HepG2 (cell line): ENCODE results near the gene MFNG. TPM values are rescaled to one million over a fixed set of nuclear protein-coding genes. Genes with fewer than 3 reads are reported as not detected.

Source experiments
- ATAC-seq: fragments of 200-7000 bp; cut with Tn5 transposase; 3 replicates; pipeline ENCODE4 v1.9.1; 2020; ENCODE audit warnings: mild to moderate bottlenecking, moderate library complexity
- BruUV-seq: library from RNA; stranded (reverse); fragments of 400-500 nt; replicated peaks from 2 replicates; lab custom pipeline; 2021; lab: Mats Ljungman, UMichigan
- CTCF ChIA-PET: fragments of 300-600 bp; formaldehyde crosslinking; extraction: SDS; loops from one replicate; lab custom pipeline; 2021; ENCODE audit warnings: low total read pairs, inconsistent platforms, low intra/inter-chr PET ratio; lab: Yijun Ruan, JAX
- POLR2A ChIA-PET: fragments of 350-600 bp; sonication (Branson Sonifier 250); formaldehyde crosslinking; loops from one replicate; lab custom pipeline; 2020; ENCODE audit warnings: antibody characterized with exemption, inconsistent platforms; lab: Yijun Ruan, JAX
- DNase-seq: peaks from one replicate; pipeline ENCODE4 v3.0.0-alpha.2; 2015; ENCODE audit warnings: low spot score
- FAIRE-seq: peaks from 3 replicates; lab custom pipeline; 2011; peaks lifted over from hg19 to GRCh38; lab: Jason Lieb, UNC
- H2AFZ ChIP-seq: one replicate; pipeline ENCODE4 v1.6.1; 2011; ENCODE audit warnings: low read length, inconsistent platforms
- H3K27ac ChIP-seq: fragments of 300-600 bp; 3 replicates; pipeline ENCODE4 v1.8.0; 2011; ENCODE audit warnings: mixed run types, mild to moderate bottlenecking, mixed read lengths, low read length, inconsistent platforms; ENCODE audit not compliant: insufficient read depth; ENCODE audit errors: extremely low read length
- H3K27me3 ChIP-seq, 2 experiments: fragments of 200-600 bp in 1 of 2; 2 replicates in 1 of 2; 3 replicates in 1 of 2; pipeline versions ENCODE4 v1.6.0 to v1.8.0; 2011; ENCODE audit warnings: low read length in 2 of 2, mild to moderate bottlenecking in 2 of 2, moderate library complexity in 2 of 2, inconsistent platforms in 1 of 2; ENCODE audit not compliant: insufficient read depth in 2 of 2, control insufficient read depth in 1 of 2
- H3K36me3 ChIP-seq, 2 experiments: fragments of 200-600 bp in 1 of 2; replicated peaks in 1 of 2; 2 replicates in 1 of 2; 3 replicates in 1 of 2; pipeline versions ENCODE4 v1.5.1 to v1.8.0; 2011; ENCODE audit warnings: low read length in 2 of 2, inconsistent platforms in 1 of 2; ENCODE audit not compliant: insufficient read depth in 2 of 2, control insufficient read depth in 1 of 2
- H3K4me1 ChIP-seq: 2 replicates; pipeline ENCODE4 v1.5.1; 2012; ENCODE audit warnings: low read length, inconsistent platforms; ENCODE audit not compliant: insufficient read depth
- H3K4me2 ChIP-seq: 2 replicates; pipeline ENCODE4 v1.6.0; 2011; ENCODE audit warnings: low read depth, low read length, inconsistent platforms
- H3K4me3 ChIP-seq, 3 experiments: fragments of 200-600 bp in 1 of 3; sonication (generic), shearing (Covaris generic) in 1 of 3; replicated peaks in 1 of 3; 2 replicates each; pipeline ENCODE4 v1.5.1; 2011 to 2016; ENCODE audit warnings: low read length in 3 of 3, inconsistent platforms in 2 of 3, low read depth in 2 of 3, mild to moderate bottlenecking in 2 of 3, control low read depth in 1 of 3, mixed read lengths in 1 of 3; ENCODE audit not compliant: insufficient read depth in 1 of 3
- H3K79me2 ChIP-seq: one replicate; pipeline ENCODE4 v1.6.1; 2011; ENCODE audit warnings: low read length, inconsistent platforms; ENCODE audit not compliant: insufficient read depth
- H3K9ac ChIP-seq: 2 replicates; pipeline ENCODE4 v1.6.0; 2011; ENCODE audit warnings: mild to moderate bottlenecking, low read depth, low read length, inconsistent platforms; ENCODE audit not compliant: insufficient read depth
- H3K9me3 ChIP-seq: 2 replicates; pipeline ENCODE4 v1.5.1; 2012; ENCODE audit warnings: mild to moderate bottlenecking, low read length
- H4K20me1 ChIP-seq: 2 replicates; pipeline ENCODE4 v1.6.0; 2011; ENCODE audit warnings: inconsistent platforms, mild to moderate bottlenecking, low read length, moderate library complexity; ENCODE audit not compliant: insufficient read depth
- DPF2 ChIP-seq: sonication (generic); formaldehyde crosslinking; IDR thresholded peaks from 2 replicates; pipeline ENCODE4 v1.4.0; 2020; ENCODE audit warnings: mild to moderate bottlenecking, low read depth, missing genetic modification reagents, borderline replicate concordance
- GMEB1 ChIP-seq: sonication (generic); formaldehyde crosslinking; IDR thresholded peaks from 2 replicates; pipeline ENCODE4 v1.5.1; 2020; ENCODE audit warnings: missing genetic modification reagents, mild to moderate bottlenecking, borderline replicate concordance
- GZF1 ChIP-seq: sonication (generic); formaldehyde crosslinking; IDR thresholded peaks from 2 replicates; pipeline ENCODE4 v1.5.1; 2020; ENCODE audit warnings: mild to moderate bottlenecking, missing genetic modification reagents
- MED13 ChIP-seq: sonication (generic); formaldehyde crosslinking; IDR thresholded peaks from 2 replicates; pipeline ENCODE4 v1.5.0; 2020; ENCODE audit warnings: missing genetic modification reagents
- MIXL1 ChIP-seq: IDR thresholded peaks from 2 replicates; pipeline ENCODE4 v1.6.1; 2016
- TARDBP ChIP-seq: sonication (generic); formaldehyde crosslinking; IDR thresholded peaks from 2 replicates; pipeline ENCODE4 v1.8.0; 2022; ENCODE audit warnings: mild to moderate bottlenecking, missing genetic modification reagents
- ZMYM3 ChIP-seq: sonication (generic); formaldehyde crosslinking; IDR thresholded peaks from 2 replicates; pipeline ENCODE4 v1.5.1; 2020; ENCODE audit warnings: mild to moderate bottlenecking, missing genetic modification reagents
- ZNF180 ChIP-seq: sonication (generic); formaldehyde crosslinking; IDR thresholded peaks from 2 replicates; pipeline ENCODE4 v1.4.0; 2020; ENCODE audit warnings: low read depth, missing genetic modification reagents, borderline replicate concordance
- ZNF331 ChIP-seq: sonication (generic); formaldehyde crosslinking; IDR thresholded peaks from 2 replicates; pipeline ENCODE4 v1.4.0; 2020; ENCODE audit warnings: missing genetic modification reagents
- WGBS: methylation state at CpG from one replicate; pipeline ENCODE4 v1.1.6; 2017; ENCODE audit warnings: low lambda C conversion rate; 5-methylcytosine and 5-hydroxymethylcytosine counted together
- in situ Hi-C: cut with HindIII; loops from 2 replicates; pipeline ENCODE4 v1.10.0; 2017; ENCODE audit warnings: low pct_unique_long_range_greater_than_20kb; ENCODE audit not compliant: extremely low pct_ligation_motif_present
- intact Hi-C: fragments of 100-400 bp; cut with micrococcal nuclease; formaldehyde crosslinking; loops from one replicate; pipeline ENCODE4 v1.10.0; 2022; ENCODE audit not compliant: unreplicated experiment
- polyA plus RNA-seq, 8 experiments: library from polyadenylated mRNA; depleted of rRNA in 3 of 8; stranded (reverse) in 7 of 8; unstranded in 1 of 8; fragments of >200 nt; fragmentation: Illumina TruSeq in 4 of 8; extraction: Trizol in 4 of 8; gene quantifications; 2 replicates each; pipeline versions ENCODE4 v1.2.1 to v1.2.3, GENCODE V29; 2011 to 2016; ENCODE audit warnings: low read depth in 4 of 8, missing spikeins in 1 of 8, mixed read lengths in 1 of 8; ENCODE audit not compliant: insufficient read depth in 1 of 8
- total RNA-seq, 5 experiments: library from RNA; depleted of rRNA; stranded (reverse); fragments of >200 nt; fragmentation: Illumina TruSeq; extraction: Trizol; gene quantifications; 2 replicates each; pipeline ENCODE4 v1.2.3, GENCODE V29; 2016; ENCODE audit warnings: low read depth in 1 of 5

MFNG gene
- total and polyA plus RNA-seq, 2 of the 13 experiments (the other 11 are each of a cell fraction or from before 2014, with no cell fraction given): 1.0 to 11.7 TPM

- FAIRE-seq (no peak), DNase-seq (no peak), ATAC-seq (no peak)
- intact Hi-C loops (loop anchor here (10.0 kb wide), 1 partner anchor 51 kb away; no protein-coding TSS in a partner anchor), in situ Hi-C loops (no loop called here)
- Histone ChIP-seq H3K4me1 (peaks cover 19% of the 10 kb centered on the region), H3K4me2 (no peak overlapping the region), H3K36me3 (no peaks in the 10 kb centered on the region), H3K27ac (no peak overlapping the region), H4K20me1 (no peaks in the 10 kb centered on the region), H3K9me3 (no peaks in the 10 kb centered on the region), H3K79me2 (no peaks in the 10 kb centered on the region), H3K27me3 (peaks cover 0 to 5% of the 10 kb centered on the region in 2 experiments; a peak in 1 of 5 replicates), H3K4me3 (no peak overlapping the region), H3K9ac (no peak overlapping the region), H2AFZ (no peak overlapping the region)
- 82% methylated on average over 8 of the region's 8 CpGs for WGBS
- POLR2A ChIA-PET: interaction anchor here (1.2 kb wide), 1 partner anchor 95 kb away, joined by 3 read pairs; no protein-coding TSS in a partner anchor
- BruUV-seq: no TSS peak
- CTCF ChIA-PET: interaction anchor here (2.0 kb wide), 1 partner anchor 25 kb away, joined by 18 read pairs; no protein-coding TSS in a partner anchor
- TF ChIP-seq MED13 (no peak), ZNF331 (CRISPR knock-in tag) (no peak), MIXL1 (CRISPR knock-in tag) (no peak), DPF2 (CRISPR knock-in tag) (no peak), TARDBP (CRISPR knock-in tag) (no peak), ZMYM3 (CRISPR knock-in tag) (no peak), GMEB1 (no peak), GZF1 (no peak), ZNF180 (CRISPR knock-in tag) (no peak)
Measured at GRCh38 chr22:37473437-37473946, 12.7 kb downstream of the MFNG start.
